Activated naive CD4-positive, alpha-beta T cell treated with anti-CD3 and anti-CD28 coated beads, Interleukin-2, amount 50 U/mL, for 16 hours (primary cell): ENCODE results near the gene PPFIA1.

ENCODE experiments used
- DNase-seq: peaks from one replicate; pipeline ENCODE4 v3.0.0-alpha.2; 2020

PPFIA1 gene

DNA sequence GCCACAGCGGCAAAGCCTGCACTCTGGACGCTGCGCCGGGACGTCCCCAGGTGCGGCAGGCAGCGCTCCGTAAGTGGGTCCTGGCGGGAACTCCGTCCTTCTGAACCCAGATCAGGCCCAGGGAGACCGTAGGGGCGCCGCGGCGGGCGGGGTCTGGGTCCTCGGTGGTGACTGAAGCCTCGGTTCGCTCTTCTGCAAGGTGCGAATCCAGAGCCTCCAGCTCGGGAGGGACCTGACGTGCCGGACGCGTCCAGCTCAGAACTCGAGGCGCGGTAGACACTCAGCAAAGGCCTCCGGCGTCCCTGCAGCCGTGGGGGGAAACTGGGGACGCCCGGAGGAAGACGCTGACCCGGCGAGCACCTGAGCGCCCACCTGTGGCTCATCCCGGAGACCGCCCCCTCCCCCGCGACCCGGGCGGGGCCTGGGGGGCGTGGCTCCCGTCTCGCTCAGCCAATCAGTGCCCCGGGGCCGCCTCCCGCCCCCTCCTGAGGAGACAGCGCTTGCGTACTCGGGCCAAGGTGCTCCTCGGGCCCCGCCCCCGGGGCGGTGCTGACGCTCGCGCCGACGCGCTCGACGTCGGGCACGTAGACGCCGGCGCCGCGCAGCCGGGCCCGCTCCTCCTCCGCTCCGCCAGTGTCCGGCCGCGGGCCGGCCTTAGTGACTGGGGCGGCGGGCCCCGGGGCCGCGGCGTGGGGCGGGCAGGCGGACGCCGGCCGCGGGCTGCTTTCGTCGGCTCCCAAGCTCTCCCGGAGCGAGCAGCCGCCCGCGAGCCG, at the start of gene PPFIA1:
PPFIA1 (plus strand) TSS at position 587 of the 773 bp plus-strand sequence. CDS start 1,483 bp downstream, outside the sequence.
- peak; percentile 97 for DNase-seq

DNA sequence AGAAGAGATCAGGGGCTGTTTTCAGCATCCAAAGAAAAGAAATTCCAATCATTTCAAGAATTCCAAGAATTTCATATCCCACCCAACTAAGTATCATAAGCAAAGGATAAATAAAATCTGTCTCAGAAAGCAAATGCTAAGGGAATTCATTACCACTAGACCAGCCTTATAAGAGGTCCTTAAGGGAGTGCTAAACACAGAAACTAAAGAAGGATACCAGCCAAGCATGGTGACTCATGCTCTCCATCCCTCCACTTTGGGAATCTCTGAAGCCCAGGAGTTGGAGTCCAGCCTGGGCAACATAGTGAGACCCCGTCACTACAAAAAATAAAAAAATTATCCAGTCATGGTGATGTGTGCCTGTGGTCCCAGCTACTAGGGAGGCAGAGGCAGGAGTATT, 49.6 kb upstream of the PPFIA1 start:
- DNase-seq = no peak

DNA sequence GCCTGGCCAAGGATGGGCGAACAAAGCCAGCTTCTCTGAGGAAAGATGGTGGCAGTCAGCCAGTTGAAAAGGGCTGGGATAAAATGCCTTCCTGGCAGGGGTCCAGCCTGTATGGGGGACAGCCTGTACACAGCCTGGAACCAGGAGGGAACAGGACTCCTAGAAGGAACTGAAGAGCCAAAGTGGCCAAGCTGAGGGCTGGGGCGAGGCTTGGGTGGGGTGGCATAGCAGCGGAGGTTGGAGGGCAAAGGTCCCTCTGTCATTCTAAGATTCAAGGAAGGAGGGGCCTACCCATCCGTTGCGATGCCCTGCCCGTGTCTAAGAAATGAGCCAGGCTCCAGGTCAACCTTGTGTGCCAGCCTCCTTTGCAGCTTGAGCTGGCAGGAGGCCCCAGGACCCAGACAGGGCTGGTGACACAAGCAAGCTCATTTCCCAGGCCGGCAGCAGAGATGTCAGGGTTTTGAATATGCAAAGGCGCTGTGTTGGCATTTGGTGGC, 44.8 kb upstream of the PPFIA1 start:
- DNase-seq = no peak

DNA sequence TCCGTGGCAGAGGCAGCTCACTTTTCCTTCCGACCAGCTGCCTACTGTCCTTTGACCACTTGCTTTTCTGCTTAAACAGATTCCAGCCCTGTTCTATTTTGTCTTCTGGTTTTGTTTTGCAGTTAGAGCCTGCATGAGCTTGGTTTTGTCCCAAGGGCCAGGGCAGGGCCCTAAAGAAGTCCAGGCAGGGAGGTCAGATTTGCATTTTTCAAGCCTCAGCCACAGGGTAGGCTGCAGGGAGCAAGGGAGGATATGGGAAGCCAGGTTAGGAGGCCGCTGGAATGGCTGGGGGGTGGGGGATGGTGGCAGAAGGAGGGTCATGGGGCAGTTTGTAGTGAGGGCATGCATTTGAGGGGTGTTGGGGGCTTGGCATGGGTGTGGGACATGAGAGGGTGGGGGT, 44.3 kb upstream of the PPFIA1 start:
- no peak for DNase-seq

DNA sequence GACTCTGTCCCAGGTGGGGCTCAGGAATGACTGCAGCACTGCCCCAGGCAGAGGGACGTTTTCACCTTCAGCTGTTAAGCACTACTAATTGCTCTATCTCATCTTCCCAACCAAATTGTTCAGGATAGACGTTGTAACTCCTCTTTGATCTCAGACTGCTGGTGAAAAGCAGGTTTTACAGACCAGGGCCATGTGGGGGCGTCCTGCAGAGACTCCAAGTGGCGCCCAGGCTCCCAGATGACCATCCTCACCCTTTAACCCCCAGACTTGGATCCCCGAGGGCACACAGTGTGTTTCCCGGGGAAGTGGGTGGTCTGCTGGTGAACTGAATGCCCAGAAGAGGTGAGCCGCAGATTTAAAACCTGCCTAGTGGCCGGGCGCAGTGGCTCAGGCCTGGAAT, 43.5 kb upstream of the PPFIA1 start:
- DNase-seq = no peak

DNA sequence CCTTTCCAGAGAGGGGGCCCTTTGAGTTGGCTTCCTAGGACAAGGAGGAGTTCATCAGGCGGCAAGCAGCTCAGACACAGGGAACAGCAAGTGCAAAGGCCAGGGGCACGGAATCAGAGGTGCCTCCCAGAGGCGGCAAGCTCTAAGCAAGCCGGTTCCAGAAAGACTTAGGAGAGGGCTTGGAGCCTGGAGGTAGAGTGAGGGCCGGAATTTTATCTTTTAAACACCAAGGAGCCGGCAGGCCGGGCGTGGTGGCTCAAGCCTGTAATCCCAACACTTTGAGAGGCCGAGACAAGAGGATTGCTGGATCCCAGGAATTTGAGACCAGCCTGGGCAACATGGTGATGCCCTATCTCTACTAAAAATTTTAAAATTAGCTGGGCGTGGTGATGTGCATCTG, 40.8 kb upstream of the PPFIA1 start:
- DNase-seq = no peak

DNA sequence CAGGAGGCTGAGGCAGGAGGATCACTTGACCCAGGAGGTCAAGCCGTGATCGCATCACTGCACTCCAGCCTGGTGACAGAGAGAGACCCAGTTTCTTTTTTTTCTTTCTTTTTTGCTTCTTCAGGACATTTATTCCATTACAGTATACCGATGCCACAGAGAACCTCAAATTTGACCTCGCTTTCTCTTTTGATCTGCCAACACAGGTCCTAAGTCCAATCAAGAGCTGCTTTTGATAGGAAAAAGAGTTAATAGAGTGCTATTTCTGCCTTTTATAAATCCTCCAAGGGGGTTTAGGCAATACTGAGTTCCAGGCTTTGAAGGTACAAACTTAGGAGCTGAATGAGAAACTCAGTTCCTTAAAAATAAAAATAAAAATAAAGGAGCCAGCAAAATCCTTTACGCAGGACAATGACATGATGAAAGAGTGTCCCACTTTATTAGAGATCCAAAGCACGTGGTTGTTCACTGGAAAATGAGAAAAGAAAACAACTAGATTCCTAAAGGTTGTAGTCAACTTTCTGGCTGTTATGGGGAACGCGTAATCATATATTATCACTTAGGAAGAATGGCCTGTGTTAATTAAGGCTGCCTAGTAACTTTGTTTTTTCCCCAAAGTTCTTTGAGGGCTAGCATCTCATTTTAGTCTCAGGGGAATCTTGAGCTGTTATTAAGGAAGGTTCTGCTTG, 40.2 kb upstream of the PPFIA1 start:
- DNase-seq = no peak

DNA sequence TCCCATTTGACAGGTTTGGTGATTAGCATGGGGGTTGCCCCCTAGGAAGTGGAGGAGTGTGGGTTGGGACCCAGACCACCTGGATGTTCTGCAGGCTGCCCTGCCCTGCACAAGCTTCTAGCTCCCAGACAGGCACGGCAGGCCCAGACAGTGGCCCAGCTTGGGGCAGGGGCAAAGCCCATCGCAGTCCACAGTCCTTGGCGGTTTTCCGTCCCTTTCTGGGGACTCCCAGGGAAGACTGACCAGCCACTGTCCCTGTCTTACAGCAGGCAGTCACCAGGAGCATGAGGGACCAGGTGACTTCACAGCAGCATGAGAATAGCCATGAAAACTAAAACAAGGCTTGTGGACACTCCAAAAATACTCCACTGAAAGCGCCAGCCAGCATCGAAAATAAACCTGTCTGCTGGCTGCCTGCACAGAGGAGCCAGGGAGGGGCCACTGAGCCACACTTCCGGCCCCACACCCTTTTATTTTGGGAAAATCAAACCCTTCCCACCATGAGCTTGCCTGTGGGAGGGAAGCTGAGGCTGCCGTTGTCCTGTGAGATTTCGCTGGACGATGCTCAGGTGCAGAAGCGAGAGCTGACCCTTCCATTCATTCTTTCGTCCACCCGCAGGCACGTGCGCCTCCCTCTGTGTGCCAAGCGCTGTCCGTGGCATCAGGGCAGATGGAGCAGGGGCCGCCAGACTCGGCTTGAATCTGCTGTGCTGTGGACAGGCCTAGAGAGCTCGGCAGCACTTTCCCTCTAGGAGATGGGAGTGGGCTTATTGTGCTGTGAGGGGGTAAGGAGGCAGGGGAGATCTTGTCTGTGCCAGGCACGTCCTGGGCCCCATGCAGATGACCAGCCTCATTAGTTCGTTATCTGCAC, 39.4 kb upstream of the PPFIA1 start:
- DNase-seq = no peak

DNA sequence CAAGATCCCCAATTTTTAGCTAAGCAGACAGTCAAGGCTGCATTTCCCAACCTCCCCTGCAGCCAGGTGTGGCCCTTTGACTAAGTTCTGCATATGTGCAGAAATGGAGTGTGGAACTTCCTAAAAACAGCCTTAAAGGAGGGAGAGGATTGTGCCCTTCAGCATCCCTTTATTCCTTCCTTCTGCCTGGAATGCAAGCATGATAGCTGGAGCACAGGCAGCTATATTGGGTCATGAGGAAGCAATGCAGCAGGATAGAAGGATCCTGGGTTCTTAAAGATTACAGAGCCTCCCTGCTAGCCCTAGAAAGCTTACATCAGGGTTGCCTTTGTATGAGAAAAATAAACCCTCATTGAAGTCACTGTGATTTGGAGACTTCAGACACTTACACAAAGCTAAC, 37.5 kb upstream of the PPFIA1 start:
- no peak for DNase-seq

DNA sequence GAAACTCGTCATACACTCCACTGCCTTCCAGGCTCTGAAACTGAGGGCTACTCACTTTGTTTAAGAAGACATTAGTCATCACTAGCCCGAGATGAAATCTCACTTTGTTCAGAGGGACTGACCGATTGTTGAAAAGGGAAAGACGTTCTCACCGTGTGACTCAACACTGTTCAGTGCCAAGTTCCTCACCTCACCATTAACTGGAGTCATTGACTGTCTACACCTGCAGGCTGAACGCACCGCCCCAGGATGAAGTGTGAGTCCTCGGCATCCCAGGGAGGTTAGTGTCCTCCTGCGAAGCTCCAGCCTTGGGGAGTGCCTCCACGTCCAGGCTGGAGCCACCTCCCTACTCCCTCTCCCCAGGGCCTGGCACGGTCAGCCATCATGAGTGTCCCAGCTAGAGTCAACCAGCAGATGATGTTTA, 37.0 kb upstream of the PPFIA1 start:
- DNase-seq = no peak

DNA sequence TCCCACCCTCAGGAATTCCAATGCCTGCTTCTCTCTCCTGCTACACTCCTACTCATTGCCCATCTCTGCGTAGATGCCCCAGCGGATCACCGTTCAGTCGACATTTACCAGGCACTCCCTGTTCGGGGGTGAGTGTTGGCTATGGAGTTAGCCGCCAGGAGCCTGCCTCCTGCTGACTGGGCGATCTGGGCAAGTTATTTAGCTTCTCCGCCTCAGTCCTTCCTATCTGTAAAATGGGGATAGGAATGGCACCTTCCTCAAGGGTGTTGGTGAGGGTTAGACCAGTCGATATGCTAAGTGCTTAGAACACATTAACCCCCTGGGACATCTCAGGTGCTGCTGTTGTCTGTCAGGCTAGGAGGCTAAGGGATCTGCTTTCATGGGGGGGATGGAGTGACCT, 36.5 kb upstream of the PPFIA1 start:
- no peak for DNase-seq

DNA sequence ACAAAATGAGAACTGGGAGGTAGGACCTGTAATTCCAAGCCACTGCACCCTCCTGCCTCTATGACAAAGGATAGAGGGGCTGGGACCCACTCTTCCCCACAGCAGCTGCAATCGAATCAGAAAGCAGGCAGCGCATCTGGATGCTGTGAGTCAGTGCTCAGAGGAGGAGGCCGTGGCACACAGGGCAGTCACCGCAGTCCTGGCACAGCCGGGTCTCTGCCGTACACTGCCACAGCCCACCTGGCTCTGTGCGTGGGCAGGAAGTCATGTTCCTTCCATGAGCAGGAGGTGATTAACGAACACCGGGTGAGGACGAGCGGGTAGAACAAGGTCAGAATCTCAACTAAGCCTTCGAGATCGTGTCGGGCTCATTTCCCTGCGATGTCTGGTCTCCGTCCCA, 30.2 kb upstream of the PPFIA1 start:
- no peak for DNase-seq

DNA sequence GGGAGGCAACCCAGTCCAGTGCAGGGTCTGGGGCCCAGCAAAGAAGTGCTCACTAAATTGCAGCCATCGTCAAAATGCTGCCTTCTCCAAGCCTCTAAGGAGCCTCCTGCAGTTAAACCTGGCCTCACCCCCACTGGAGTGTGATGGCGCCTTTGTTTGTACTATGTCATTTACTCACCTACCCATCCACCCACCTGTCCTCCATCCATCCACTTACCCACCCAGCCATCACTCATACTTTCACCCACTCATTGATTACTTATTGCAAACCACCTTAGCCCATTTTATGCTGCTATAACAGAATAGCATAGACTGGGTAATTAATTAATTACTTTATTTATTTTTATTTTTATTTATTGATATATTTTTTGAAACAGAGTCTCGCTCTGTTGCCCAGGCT, 28.8 kb upstream of the PPFIA1 start:
- no peak for DNase-seq

DNA sequence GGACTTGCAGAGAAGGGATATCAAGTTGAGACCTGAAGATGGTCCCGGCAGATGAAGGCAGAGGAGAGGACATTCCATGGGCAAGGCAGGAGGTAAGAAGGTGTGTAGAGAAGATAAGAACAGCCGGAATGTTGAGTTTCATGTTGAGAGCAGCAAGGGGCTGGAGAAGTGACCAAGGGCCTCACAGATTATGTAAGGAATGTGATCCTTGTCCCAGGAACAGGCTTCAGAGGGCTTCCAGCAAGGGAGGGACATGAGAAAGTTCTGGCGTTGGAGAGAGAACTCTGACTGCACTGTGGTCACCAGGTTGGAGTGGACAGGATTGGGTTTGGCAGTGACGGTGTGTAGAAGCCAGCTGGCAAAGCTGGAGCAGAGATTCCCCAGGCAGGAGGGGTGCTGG, 27.6 kb upstream of the PPFIA1 start:
- no peak for DNase-seq

DNA sequence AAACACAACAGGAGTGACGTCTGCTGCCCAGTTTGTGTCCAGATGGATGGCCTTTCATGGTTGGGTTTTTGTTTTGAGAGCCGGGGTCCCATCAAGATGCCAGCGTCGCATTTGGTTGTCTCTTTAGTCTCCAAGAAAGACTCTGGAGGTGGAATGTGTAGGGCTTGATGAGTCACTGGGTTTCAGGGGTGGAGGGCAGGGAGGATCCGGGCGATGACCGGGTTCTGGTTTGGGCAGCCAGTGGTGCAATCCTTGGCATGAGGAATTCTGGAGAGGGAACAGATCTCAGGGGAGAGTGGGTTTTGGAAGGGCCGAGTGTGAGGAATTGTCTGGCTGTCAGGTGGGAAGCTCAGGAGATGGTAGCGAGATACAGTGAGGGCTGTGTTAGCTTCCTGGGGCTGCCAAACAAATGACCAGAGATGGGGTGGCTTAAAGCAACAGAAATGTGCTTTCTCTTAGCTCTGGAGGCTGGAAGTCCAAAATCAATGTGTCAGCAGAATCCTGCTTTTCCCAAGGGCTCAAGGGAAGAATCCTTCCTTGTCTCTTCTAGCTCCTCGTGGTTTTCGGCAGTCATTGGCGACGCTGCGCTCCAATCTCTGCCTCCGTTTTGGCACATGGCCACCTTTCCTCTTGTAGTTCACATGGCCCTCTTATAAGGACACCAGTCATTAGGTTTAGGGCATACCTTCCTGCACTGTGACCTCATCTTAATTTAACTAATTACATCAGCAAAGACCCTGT, 26.4 kb upstream of the PPFIA1 start:
- no peak for DNase-seq

DNA sequence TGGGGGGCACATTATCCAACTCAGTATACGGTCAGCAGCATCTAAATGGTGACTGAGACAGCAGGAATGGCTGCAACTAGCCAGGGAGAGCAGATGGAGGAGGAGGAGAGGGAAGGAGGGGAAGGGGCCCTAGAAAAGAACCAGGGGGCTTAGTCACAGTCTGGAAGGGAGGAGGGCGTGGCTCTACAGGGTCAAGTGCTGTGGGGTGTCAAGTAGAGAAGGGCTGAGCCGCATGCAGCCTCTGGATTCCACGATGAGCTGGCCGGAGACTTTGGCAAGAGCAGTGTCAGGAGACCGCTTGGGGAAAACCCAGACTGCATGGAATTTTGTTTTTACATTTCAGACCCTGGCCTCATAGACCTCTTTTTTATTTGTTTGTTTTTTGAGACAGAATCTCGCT, 25.8 kb upstream of the PPFIA1 start:
- no peak for DNase-seq

DNA sequence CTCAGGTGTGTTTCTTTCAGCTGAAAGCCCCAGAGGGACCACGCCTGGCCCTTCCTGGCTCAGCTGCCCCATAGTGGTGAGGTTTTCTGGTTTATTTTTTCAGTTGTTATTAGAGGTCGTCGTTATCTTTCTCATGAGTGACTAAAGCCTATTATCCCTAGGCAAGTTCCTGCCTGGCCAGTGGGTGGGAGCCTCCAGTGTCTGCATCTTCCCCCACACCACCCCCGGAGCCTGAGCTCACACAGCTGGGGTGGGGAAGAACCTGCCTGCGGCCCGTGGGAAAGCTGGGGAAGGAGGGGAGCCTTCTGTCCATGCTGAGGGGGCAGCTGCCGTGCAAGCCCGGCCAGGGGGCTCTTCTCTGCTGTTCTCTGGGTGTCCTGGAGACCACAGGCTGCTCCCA, 24.3 kb upstream of the PPFIA1 start:
- DNase-seq = no peak

DNA sequence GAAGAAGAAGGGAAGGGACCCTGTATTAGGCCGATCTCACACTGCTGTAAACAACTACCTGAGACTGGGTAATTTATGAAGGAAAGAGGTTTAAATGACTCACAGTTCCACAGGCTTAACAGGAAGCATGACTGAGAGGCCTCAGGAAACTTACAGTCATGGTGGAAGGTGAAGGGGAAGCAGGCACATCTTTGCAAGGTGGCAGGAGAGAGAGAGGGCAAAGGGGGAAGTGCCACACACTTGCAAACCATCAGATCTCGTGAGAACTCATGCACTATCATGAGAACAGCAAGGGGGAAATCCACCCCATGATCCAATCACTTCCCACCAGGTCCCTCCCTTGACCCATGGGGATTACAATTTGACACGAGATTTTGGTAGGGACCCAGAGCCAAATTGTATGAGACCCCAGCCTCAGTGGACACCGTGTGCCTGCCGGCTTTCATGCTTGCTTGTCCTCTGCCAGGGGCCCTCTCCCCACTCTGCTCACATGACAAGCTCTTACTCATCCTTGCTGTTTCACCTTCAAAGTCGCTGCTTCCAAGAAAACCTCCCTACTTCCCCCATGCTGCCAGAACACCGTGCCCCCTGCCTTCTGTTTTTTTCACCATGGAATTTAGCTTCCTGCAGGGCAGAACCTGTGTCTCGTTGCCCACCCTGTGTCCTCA, 23.3 kb upstream of the PPFIA1 start:
- no peak for DNase-seq

DNA sequence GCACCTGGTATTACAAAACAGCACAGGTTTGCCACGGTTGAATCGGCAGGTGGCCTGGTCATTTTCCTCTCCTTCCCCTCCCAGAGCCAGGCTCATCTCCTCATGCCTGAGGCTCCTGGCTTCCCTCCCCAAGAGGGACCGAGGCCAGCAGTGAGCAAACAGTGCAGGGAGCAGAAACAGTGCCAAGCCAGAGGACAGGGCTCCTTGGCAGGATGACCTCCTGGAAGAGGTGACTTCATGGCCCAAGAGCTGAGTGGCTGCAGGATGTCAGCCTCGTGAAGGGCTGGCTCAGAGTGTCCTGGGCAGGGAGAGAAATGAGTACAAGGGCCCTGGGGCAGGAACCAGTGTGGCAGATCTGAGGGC, 22.8 kb upstream of the PPFIA1 start:
- no peak for DNase-seq

DNA sequence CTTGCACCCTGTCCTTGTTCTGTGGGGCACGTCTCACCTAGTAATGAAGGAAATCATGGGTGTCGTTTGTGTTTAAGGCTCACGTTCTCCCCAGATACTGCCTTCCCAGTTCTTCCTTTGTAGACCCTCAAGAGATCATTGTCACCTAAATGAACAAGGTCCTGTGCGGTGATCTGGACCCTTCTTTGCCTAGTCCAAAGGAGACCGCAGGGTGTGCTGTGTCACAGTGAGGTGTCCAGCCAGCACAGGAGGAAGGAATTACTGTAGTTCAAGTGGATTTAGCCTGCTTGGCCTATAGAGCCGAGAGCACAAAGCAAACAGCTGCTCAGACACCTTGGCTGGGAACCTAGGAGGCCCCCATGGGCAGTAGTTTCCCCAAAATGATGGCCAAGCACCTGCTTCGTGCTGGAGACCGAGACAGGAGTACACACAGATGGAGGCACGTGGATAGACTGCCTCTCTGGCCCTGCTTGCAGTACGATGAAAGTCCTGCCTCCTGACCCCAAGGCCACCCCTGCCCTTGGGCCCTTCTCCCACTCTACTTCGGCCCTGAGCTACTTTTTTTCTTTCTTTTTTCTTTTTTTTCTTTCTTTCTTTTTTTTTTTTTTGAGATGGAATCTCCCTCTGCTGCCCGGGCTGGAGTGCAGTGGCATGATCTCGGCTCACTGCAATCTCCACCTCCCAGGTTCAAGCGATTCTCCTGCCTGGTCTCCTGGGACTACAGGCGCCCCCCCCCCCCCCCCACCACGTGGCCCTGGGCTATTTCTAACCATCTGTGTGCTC, 19.4 kb upstream of the PPFIA1 start:
- no peak for DNase-seq

DNA sequence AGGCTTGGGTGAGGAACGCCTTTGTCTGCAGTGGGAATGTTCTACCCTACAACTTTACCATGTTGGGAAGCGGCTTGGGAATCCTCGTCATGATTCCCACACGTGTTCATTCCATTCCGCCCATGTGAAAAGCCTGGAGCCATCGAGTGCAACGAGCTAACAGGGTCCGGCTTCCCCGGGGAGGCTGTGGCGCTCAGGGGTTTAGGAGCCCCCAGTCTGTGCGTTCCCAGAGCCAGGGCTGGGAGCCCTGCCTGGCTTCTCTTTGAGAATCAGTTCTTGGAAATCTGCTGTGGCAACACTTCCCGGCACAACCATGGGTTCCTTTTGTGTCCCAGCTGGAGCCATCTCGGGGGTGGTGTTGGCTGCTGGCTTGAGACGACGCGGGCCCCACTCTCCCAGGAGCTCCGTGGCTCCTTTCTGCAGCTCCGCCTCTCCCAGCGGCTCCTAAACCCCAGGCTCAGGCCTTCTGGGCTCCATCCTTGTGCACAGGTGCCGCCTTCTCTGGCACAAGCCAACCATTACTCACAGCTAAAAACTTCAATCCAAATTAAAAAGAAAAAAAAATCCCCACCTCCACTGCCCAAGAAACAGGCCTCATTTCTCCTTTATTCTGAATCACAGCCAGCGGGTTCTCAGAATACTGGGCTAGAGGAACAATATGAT, 18.7 kb upstream of the PPFIA1 start:
- DNase-seq = no peak
